ENCODE results near the gene RFX7. TPM values are rescaled to one million over a fixed set of nuclear protein-coding genes. Genes with fewer than 3 reads are reported as not detected.
A peak's percentile ranks its signal among the peaks of the same experiment; 100 is the strongest.

Gene RFX7
- total and polyA plus RNA-seq, 2 of the 8 experiments (the other 6 are each of a cell fraction or from before 2014, with no cell fraction given): 10.4 to 40.9 TPM

DNA sequence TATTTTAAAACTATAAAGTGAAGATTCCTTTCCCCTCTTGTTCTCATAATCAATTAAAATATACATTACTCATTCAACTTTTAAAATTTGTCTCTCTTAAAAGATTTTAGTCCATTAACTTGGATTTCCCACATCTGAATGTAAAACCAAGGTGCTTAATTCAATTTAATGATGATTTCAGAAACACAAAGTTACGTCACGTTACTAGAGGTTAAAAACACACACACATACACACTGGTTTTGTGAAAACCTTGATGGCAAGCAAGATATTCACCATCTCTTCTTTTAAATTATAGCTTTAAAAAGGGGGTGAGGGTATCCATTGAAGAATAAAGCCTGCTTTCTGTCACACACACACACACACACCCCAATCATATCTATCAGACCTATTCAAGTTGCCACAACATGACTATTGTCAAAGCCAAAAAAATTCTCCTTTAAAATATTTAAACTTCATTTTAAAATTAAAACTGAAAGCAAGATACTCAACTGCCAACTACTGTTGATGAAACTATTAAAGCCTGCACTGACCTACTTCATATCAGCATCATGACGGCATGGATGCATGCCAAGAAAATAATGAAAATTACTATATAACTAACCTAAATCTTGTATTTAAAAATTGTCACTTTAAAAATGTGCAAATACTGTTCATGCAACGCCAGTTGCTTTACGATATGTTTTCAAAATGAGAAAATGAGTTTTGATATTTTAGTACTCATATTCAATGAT lies 2.1 kb downstream of the RFX7 start:
- Histone ChIP-seq H2BK5ac (ENCODE audit: low read depth, low read length) (no peak overlapping the region), H2BK15ac (ENCODE audit: low read length) (no peak overlapping the region), H3K27ac (ENCODE audit: low read depth, low read length) (no peak overlapping the region), H3K4me3 (ENCODE audit: extremely low read depth in 1 of 4, insufficient read depth in 2 of 4, low read depth in 3 of 4, low read length in 4 of 4) (peak overlapping the region; percentile 35 to 100 (median 86); a peak in 7 of 8 replicates), H3K36me3 (ENCODE audit: control insufficient read depth in 2 of 4, insufficient read depth in 4 of 4, low read length in 3 of 4) (no peaks in the 10 kb centered on the region), H3K56ac (replicated peaks; ENCODE audit: insufficient read length, low read depth, low read length) (no peak overlapping the region), H3K9ac (replicated peaks in 1 of 4; ENCODE audit: extremely low read depth in 1 of 4, low read depth in 3 of 4, low read length in 3 of 4) (no peak overlapping the region), H3K27me3 (replicated peaks in 1 of 4; ENCODE audit: control insufficient read depth in 3 of 4, extremely low read depth in 1 of 4, insufficient read depth in 3 of 4, low read length in 3 of 4) (no peaks in the 10 kb centered on the region), H3K79me2 (ENCODE audit: control insufficient read depth in 1 of 2, insufficient read depth in 2 of 2, low read length in 2 of 2) (peaks cover 18 to 63% of the 10 kb centered on the region in 2 experiments; a peak in 3 of 4 replicates), H3K4ac (replicated peaks; ENCODE audit: insufficient read length, low read depth, low read length) (no peak overlapping the region), H2BK12ac (ENCODE audit: low read depth, low read length) (no peak overlapping the region), H3K79me1 (ENCODE audit: low read depth, low read length) (no peaks in the 10 kb centered on the region), H3K23ac (ENCODE audit: insufficient read length) (no peak overlapping the region), H4K5ac (ENCODE audit: insufficient read length, low read depth, low read length) (peak overlapping the region; percentile 15), H2BK20ac (ENCODE audit: low read length) (no peak overlapping the region), H2AK5ac (ENCODE audit: low read depth, low read length) (no peak overlapping the region), H3K18ac (ENCODE audit: extremely low read depth, low read length) (no peak overlapping the region), H4K91ac (replicated peaks; ENCODE audit: insufficient read length, low read length) (no peak overlapping the region), H3K9me3 (ENCODE audit: insufficient read depth in 2 of 2, low read depth in 1 of 2, low read length in 1 of 2) (no peaks in the 10 kb centered on the region), H3K23me2 (ENCODE audit: low read depth, low read length) (no peaks in the 10 kb centered on the region), H4K8ac (ENCODE audit: extremely low read depth, insufficient read depth, low read length) (no peak overlapping the region), H2AFZ (ENCODE audit: low read length) (no peak overlapping the region), H3K4me1 (replicated peaks in 1 of 4; ENCODE audit: control insufficient read depth in 3 of 4, insufficient read depth in 4 of 4, low read length in 3 of 4) (peaks cover 7 to 13% (median 11%) of the 10 kb centered on the region in 4 experiments; a peak in 6 of 7 replicates), H2BK120ac (replicated peaks; ENCODE audit: low read depth, low read length) (no peak overlapping the region), H4K20me1 (replicated peaks in 1 of 2; ENCODE audit: control insufficient read depth in 1 of 2, insufficient read depth in 2 of 2, low read length in 2 of 2) (peaks cover 0 to 3% of the 10 kb centered on the region in 2 experiments), H3K4me2 (ENCODE audit: insufficient read depth in 1 of 2, low read depth in 2 of 2, low read length in 2 of 2) (peak overlapping the region; percentile 69 to 75), H3K14ac (ENCODE audit: insufficient read length) (no peak overlapping the region)
- WGBS, 2 experiments (ENCODE audit: extremely low coverage in 1 of 2, insufficient coverage in 1 of 2, insufficient read length in 1 of 2, insufficient replicate concordance in 2 of 2, low coverage in 1 of 2, low lambda C conversion rate in 2 of 2, missing lambda C conversion rate in 1 of 2): 36% methylated on average over 5 of the region's 5 CpGs; no CpG with 5 or more reads in 1 of the 2 experiments
- FAIRE-seq: no peak
- POLR2A ChIA-PET (ENCODE audit: partially characterized antibody): no interaction called here
- CTCF ChIA-PET (ENCODE audit: partially characterized antibody): no interaction called here
- TF ChIP-seq SIRT6 (IDR thresholded peaks at IDR 0.05; ENCODE audit: low read length): no peak
- no peak for TF ChIP-seq EGR1 (IDR thresholded peaks at IDR 0.05; ENCODE audit: borderline replicate concordance, low read depth, low read length)
- no peak for TF ChIP-seq SIN3A (conservative IDR thresholded peaks at IDR 0.05 in 1 of 2, IDR thresholded peaks at IDR 0.05 in 1 of 2; ENCODE audit: low read depth in 1 of 2, low read length in 2 of 2)
- no peak for TF ChIP-seq TCF12 (IDR thresholded peaks at IDR 0.05; ENCODE audit: low read depth, low read length)
- no peak for TF ChIP-seq GTF2F1 (IDR thresholded peaks at IDR 0.05; ENCODE audit: borderline replicate concordance, low read depth, low read length)
- no peak for TF ChIP-seq SRF (IDR thresholded peaks at IDR 0.05; ENCODE audit: low read depth, low read length)
- no peak for TF ChIP-seq SIX5 (IDR thresholded peaks at IDR 0.05; ENCODE audit: low read depth, low read length)
- TF ChIP-seq YY1 (IDR thresholded peaks at IDR 0.05; ENCODE audit: low read depth, low read length): no peak
- no peak for TF ChIP-seq RBBP5 (IDR thresholded peaks at IDR 0.05; ENCODE audit: borderline replicate concordance, low read depth, low read length)
- DNase-seq (ENCODE audit: low read depth in 1 of 2, low spot score in 2 of 2): no peak

Data from H1 (cell line).